Heart right ventricle (tissue), 16 donors: ENCODE results near the gene CAMK2G. TPM values are rescaled to one million over a fixed set of nuclear protein-coding genes. Genes with fewer than 3 reads are reported as not detected.
A peak's percentile ranks its signal among the peaks of the same experiment; 100 is the strongest.

ENCODE experiments used
- ATAC-seq, 8 donors: fragments of 200-7000 bp; cut with Tn5 transposase; one replicate each; pipeline ENCODE4 v1.9.1; 2020; ENCODE audit warnings: mild to moderate bottlenecking in 8 of 8, moderate library complexity in 8 of 8, moderate number of reproducible peaks in 1 of 8
- DNase-seq, 2 donors: peaks; one replicate each; pipeline ENCODE4 v3.0.0-alpha.2; 2020
- H3K27ac ChIP-seq, 10 donors: fragments of 200-600 bp; sonication (generic) in 2 of 10; one replicate each; pipeline versions ENCODE4 v1.5.0 to v1.8.0; 2020 to 2022; ENCODE audit warnings: mild to moderate bottlenecking in 3 of 10
- H3K27me3 ChIP-seq, 7 donors: fragments of 200-600 bp; one replicate each; pipeline ENCODE4 v1.8.0; 2021 to 2022; ENCODE audit warnings: mild to moderate bottlenecking in 2 of 7
- H3K36me3 ChIP-seq, 9 donors: fragments of 200-600 bp; sonication (generic) in 1 of 9; one replicate each; pipeline versions ENCODE4 v1.5.0 to v1.8.0; 2020 to 2022; ENCODE audit warnings: mild to moderate bottlenecking in 2 of 9
- H3K4me1 ChIP-seq, 9 donors: fragments of 200-600 bp; sonication (generic) in 1 of 9; one replicate each; pipeline versions ENCODE4 v1.5.0 to v1.8.0; 2020 to 2022; ENCODE audit warnings: mild to moderate bottlenecking in 4 of 9
- H3K4me3 ChIP-seq, 10 donors: fragments of 200-600 bp; sonication (generic) in 2 of 10; one replicate each; pipeline versions ENCODE4 v1.5.0 to v1.8.0; 2020 to 2022; ENCODE audit warnings: mild to moderate bottlenecking in 7 of 10, moderate library complexity in 2 of 10
- H3K9me3 ChIP-seq, 11 donors: fragments of 200-600 bp in 10 of 11; sonication (generic) in 2 of 11; one replicate each; pipeline versions ENCODE4 v1.5.0 to v1.8.0; 2013 to 2022; ENCODE audit warnings: mild to moderate bottlenecking in 2 of 11, control low read depth in 1 of 11, moderate library complexity in 1 of 11
- CTCF ChIP-seq, 9 donors: fragments of 200-600 bp; sonication (generic) in 2 of 9; IDR thresholded peaks; one replicate each; pipeline versions ENCODE4 v1.5.0 to v1.8.0; 2021 to 2022; ENCODE audit warnings: antibody characterized with exemption in 9 of 9, mild to moderate bottlenecking in 5 of 9, moderate library complexity in 1 of 9
- WGBS, 2 donors: extraction: QIAGEN DNeasy Blood & Tissue Kit; methylation state at CpG; one replicate each; pipeline ENCODE4 v1.1.7; 2013; ENCODE audit warnings: inconsistent platforms in 1 of 2; 5-methylcytosine and 5-hydroxymethylcytosine counted together
- intact Hi-C, 10 donors: fragments of 100-400 bp; cut with DNase I; formaldehyde crosslinking; loops; one replicate each; pipeline versions ENCODE4 v1.11.1 to v1.14.2; 2022
- polyA plus RNA-seq, 2 donors: library from polyadenylated mRNA; stranded (reverse); fragments of 200-250 nt; gene quantifications; one replicate each; pipeline ENCODE4 v1.2.3, GENCODE V29; 2013
- total RNA-seq, 10 donors: library from RNA; stranded (reverse); fragmentation: NEBNext Ultra II Directional in 3 of 10; extraction: Animal tissue kit (Norgen Biotek cat#: 25700) in 3 of 10; gene quantifications; one replicate each; pipeline versions ENCODE4 v1.2.1 to v1.2.4, GENCODE V29; 2021 to 2023
- donor health status: Arrhythmogenic right ventricular cardiomyopathy.
- donor health status: ischemic (EF 13 %, LVEDD 7.1; RV severe dilation, severe dysfunction).
- donor health status: healthy with polysubstance abuse.
- donor health status: DM: no; HTN: yes; CAD: no.
- donor health status: DM: no; HTN: no; CAD: no.
- donor health status: ischemic (EF 25% LVEDD 6.9; RV normal size, moderate dysfunction).
- donor health status: ischemic (EF 25% LVEDD 5.7; RV mildly dilated, moderate dysfunction).
- donor health status: healthy.
- donor health status: DM: yes; HTN: yes; CAD: no.
- donor health status: Ischemic cardiomyopathy.
- donor health status: ischemic (EF 35%, LVEDD 5.7; RV mildly dilated, moderate dysfunction).
- donor health status: nonischemic (EF 11% LVEDD 7.7; RV severe dilation, severe dysfunction).
- donor health status: DM: yes; HTN: yes; CAD: no.
- donor health status: PGD.
- donor health status: ischemic (EF 29% LVEDD 5.4; RV normal size, mild dysfunction).
- donor health status: nonischemic (EF 23%, LVEDD 6.1; RV moderate dilation, normal function).

CAMK2G gene
- total and polyA plus RNA-seq, 12 donors, result 8.5 to 16.7 (median 11.8) TPM

- WGBS, 2 donors, result 11 to 13% methylated on average over 17 of the region's 17 CpGs
Observed at GRCh38 chr10:73771722-73772280, 102.6 kb downstream of the CAMK2G start.

GRCh38 chr10:73769396-73769795, 105.0 kb downstream of the CAMK2G start:
- H3K4me1 ChIP-seq, result peaks cover 13 to 26% (median 23%) of the 10 kb centered on the region in 9 donors
- H3K9me3 ChIP-seq, result no peaks in the 10 kb centered on the region
- no peak overlapping the region for H3K27ac ChIP-seq
- no peak for DNase-seq
- H3K4me3 ChIP-seq, result no peak overlapping the region
- no peak for TF ChIP-seq CTCF (IDR thresholded peaks at IDR 0.05)
- 94 to 96% methylated on average over 5 of the region's 5 CpGs for WGBS, 2 donors
- no peak for ATAC-seq
- intact Hi-C loops, result no loop called here
- peaks cover 0 to 81% (median 67%) of the 10 kb centered on the region in 9 donors for H3K36me3 ChIP-seq
- H3K27me3 ChIP-seq, result no peaks in the 10 kb centered on the region

More at GRCh38 chr10:73771722-73772280, 102.6 kb downstream of the CAMK2G start:
- H3K27me3 ChIP-seq, result no peaks in the 10 kb centered on the region
- peak overlapping the region; percentile 86 to 100 (median 98) for H3K27ac ChIP-seq
- peaks cover 24 to 47% (median 39%) of the 10 kb centered on the region in 9 donors for H3K4me1 ChIP-seq
- TF ChIP-seq CTCF (IDR thresholded peaks at IDR 0.05), result no peak
- H3K36me3 ChIP-seq, result peaks cover 0 to 81% (median 50%) of the 10 kb centered on the region in 9 donors
- H3K9me3 ChIP-seq, result no peaks in the 10 kb centered on the region
- peak in 7 of 8 donors; percentile 2 to 87 (median 12) for ATAC-seq
- peak overlapping the region; percentile 71 to 99 (median 83) for H3K4me3 ChIP-seq
- DNase-seq, result peak; percentile 92 to 93
- intact Hi-C loops, result loop anchor here in 1 of 10 donors (1.0 to 2.0 kb wide), 2 partner anchors 19 to 28 kb away; partner anchors contain the start of gene SEC24C

DNA sequence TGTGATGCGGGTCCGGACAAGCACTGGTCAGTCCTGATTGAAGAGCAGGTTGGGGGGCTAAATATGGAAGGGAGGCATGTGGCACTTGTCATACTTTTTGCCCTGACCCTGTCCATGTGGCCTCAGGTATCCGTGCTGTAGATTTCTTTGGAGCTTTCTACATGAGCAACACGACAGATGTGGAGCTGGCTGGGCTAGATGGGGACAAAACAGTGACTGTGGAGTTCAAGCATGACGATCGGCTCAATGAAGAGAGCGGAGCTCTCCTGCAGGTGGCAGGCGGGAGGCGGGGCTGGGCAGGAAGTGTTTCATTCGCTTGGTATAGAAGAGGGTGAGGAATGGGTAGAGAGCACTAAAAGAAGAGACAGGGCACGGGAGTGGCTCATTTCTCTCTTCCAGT, 105.5 kb downstream of the CAMK2G start:
- Histone ChIP-seq H3K9me3 (no peaks in the 10 kb centered on the region), H3K36me3 (peaks cover 0 to 81% (median 72%) of the 10 kb centered on the region in 9 donors), H3K27ac (no peak overlapping the region), H3K4me3 (no peak overlapping the region), H3K27me3 (no peaks in the 10 kb centered on the region), H3K4me1 (peaks cover 8 to 21% (median 18%) of the 10 kb centered on the region in 9 donors)
- 81% methylated on average over 11 of the region's 11 CpGs for WGBS, 2 donors
- ATAC-seq (no peak), DNase-seq (no peak)
- intact Hi-C loops, result no loop called here
- no peak for TF ChIP-seq CTCF (IDR thresholded peaks at IDR 0.05)

- Histone ChIP-seq H3K27me3 (no peaks in the 10 kb centered on the region), H3K4me1 (peaks cover 0 to 2% (median 0%) of the 10 kb centered on the region in 9 donors), H3K9me3 (no peaks in the 10 kb centered on the region), H3K36me3 (peaks cover 5 to 100% (median 90%) of the 10 kb centered on the region in 9 donors), H3K27ac (no peak overlapping the region), H3K4me3 (no peak overlapping the region)
- intact Hi-C loops, result no loop called here
- no peak for TF ChIP-seq CTCF (IDR thresholded peaks at IDR 0.05)
- DNase-seq, result no peak
- WGBS, 2 donors, result 94% methylated on average over 6 of the region's 6 CpGs
- no peak for ATAC-seq
Observed at GRCh38 chr10:73765066-73765465, 109.3 kb downstream of the CAMK2G start.
